Forelimb muscle (tissue), 1 donor: ENCODE data around the gene APOC4. TPM values are rescaled to one million over a fixed set of nuclear protein-coding genes. Genes with fewer than 3 reads are reported as not detected.
"Not testable (repeated sequence)": the region's sequence is repeated elsewhere in the genome, so short reads cannot be mapped to it uniquely, and the experiment has no call there.

Experiments used
- DNase-seq: peaks from one replicate; pipeline ENCODE4 v3.0.0-alpha.2; 2013; ENCODE audit warnings: low read depth
- polyA plus RNA-seq: library from polyadenylated mRNA; unstranded; fragments of 120-200 nt; gene quantifications from one replicate; pipeline ENCODE4 v1.2.1, GENCODE V29; 2013; ENCODE audit not compliant: insufficient read length

Gene APOC4
- polyA plus RNA-seq, 1 donor = not detected

- no peak for DNase-seq
These were observed 16.1 kb downstream of the APOC4 start for GRCh38 chr19:44958090-44958489.

GRCh38 chr19:44959691-44960090 is 17.7 kb downstream of the APOC4 start:
- no peak for DNase-seq

GRCh38 chr19:44960906-44961728 is 19.1 kb downstream of the APOC4 start:
- no peak for DNase-seq

DNA sequence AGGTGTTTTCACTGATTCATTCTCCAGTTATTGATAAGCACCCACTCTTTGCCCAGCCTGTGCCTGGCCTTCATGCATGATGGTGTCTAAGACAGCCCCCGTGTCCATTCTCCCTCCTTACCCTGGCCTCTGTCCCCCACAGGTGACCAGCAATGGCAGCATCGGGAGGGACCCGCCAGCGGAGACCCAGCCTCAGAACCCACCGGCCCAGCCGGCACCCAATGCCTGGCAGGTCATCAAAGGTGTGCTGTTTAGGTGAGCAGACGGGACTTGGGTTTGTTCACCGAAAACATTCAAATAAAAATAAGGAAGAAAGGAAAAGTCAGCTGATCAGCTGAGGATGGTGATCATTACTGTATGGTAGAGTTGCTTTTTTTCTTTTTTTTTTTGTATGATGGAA is 19.8 kb downstream of the APOC4 start:
- DNase-seq = no peak

GRCh38 chr19:44968118-44968517 is 26.1 kb downstream of the APOC4 start:
- no peak for DNase-seq

- no peak for DNase-seq
These were observed 26.6 kb downstream of the APOC4 start for GRCh38 chr19:44968670-44969069.

DNA sequence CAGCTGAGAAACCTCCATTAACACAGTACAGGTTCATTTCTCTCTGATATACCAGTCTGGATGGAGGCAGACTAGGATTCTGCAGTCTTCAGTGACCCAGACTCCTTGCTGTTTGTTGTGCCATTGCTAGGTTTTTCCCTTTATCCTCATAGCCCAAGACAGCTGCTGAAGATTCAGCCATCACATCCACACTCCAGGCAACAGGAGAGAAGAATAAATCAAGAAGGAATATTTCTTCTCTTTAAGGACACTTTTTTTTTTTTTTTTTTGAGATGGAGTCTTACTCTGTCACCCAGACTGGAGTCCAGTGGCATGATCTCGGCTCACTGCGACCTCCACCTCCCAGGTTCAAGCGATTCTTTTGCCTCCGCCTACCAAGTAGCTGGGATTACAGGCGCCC is 27.4 kb downstream of the APOC4 start:
- DNase-seq = no peak

- DNase-seq = not testable (repeated sequence)
These were observed 29.4 kb downstream of the APOC4 start for GRCh38 chr19:44971451-44971850.

DNA sequence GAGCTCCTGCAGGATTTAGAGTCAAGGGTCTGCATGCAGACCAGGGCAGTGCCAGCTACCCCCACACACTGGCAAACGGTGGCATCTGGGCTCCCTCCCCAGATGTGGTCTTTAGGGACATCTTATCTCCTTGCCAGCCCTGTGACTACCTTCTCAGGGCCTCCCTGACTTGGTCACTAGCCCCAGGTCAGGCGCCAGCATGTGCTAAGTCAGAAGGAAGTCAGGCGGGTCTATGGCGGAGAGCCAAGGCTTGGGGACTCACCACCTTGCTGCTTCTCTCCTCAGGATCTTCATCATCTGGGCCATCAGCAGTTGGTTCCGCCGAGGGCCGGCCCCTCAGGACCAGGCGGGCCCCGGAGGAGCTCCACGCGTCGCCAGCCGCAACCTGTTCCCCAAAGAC is 30.8 kb downstream of the APOC4 start:
- no peak for DNase-seq

DNA sequence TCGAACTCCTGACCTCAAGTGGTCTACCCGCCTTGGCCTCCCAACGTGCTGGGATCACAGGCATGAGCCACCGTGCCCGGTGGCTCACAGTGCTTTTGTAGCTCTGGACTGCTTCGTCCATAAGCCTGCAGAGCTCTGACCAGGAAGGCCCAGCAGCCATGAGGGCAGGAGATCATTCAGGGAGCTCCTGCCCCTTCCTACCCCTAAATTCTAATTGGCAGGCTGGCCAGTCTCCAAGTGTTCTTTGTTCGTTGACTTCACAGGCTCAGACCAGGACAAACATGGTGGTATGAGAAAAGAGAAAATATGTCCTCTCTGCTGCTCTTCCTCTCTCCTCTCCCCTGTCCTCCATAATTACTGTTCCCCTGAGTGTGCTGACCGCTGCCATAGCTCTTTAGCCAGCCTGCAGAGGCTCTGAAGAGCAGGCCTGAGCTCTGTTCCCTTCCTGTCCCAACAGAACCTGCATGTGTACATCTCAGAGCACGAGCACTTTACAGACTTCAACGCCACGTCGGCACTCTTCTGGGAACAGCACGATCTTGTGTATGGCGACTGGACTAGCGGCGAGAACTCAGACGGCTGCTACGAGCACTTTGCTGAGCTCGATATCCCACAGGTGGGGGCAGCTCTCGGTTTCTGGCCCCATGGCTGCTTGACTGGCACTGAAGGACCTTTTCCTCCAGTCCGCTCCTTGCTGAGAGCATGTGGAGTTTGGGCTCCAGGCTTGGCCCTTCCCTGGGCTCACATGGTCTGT is 32.1 kb downstream of the APOC4 start:
- no peak for DNase-seq

DNA sequence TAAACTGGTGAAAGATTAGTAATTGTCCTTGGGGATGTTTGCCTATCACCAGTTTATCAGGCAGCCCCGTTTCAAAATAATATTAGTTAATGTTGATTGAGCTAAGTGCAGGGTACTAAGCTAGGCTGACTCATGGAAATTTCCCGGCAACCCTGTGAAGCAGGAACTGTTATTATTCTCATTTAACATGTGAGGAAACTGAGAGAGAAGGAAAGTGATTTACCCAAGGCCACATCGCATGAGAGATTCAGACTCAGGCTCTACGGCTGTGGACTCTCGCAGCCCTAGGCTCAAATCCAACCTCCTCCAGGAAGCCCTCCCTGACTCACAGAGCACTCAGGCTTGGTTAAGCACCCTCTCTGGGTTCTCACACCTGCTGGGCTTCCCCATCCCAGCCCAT is 32.8 kb downstream of the APOC4 start:
- DNase-seq = no peak

DNA sequence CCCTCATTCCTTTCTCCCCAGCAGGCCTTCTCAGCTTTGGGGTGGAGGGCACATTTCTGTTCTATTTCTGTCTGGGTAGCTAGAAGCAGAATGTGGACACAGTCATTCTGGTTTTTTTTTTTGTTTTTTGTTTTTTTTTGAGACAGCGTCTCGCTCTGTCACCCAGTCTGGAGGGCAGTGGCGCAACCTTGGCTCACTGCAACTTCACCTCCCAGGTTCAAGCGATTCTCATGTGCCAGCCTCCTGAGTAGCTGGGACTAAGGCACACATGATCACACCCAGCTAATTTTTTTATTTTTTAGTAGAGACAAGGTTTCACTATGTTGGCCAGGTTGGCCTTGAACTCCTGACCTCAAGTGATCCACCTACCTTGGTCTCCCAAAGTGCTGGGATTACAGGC is 33.4 kb downstream of the APOC4 start:
- DNase-seq = no peak

GRCh38 chr19:44984005-44984404 is 42.0 kb downstream of the APOC4 start:
- no peak for DNase-seq

- no peak for DNase-seq
These were observed 43.4 kb downstream of the APOC4 start for GRCh38 chr19:44985445-44985844.

- DNase-seq = no peak
These were observed 44.4 kb downstream of the APOC4 start for GRCh38 chr19:44986389-44986788.

- DNase-seq = no peak
These were observed 45.2 kb downstream of the APOC4 start for GRCh38 chr19:44987148-44987675.

- DNase-seq = no peak
These were observed 46.2 kb downstream of the APOC4 start for GRCh38 chr19:44988273-44988672.

DNA sequence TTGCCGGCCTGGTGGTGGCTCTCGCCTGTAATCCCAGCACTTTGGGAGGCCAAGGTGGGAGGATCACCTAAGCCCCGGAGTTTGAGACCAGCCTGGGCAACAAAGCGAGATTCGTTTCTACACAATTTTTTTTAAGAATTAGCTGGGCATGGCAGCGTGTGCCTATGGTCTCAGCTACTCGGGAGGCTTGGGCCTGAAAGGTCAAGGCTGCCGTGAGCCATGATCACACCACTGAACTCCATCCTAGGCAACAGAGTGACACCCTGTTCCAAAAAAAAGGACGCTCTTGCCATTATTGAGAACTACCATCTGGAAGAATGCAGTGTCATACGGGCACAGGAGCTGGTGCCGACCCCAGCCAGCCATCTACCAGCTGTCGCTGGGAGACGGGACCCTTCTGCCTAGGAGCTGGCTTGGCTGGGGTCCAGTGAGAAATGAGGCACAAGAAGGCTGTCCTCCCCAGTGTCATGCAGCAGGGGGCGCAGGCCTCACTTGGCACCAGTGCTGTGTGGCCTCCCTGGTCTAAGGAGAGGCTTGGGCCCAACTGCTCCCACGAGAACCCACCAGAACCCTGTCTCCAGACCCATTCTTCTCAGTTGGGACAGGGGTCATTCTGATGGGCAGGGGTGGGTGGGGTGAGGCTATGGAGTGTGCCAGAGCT is 47.0 kb downstream of the APOC4 start:
- no peak for DNase-seq

DNA sequence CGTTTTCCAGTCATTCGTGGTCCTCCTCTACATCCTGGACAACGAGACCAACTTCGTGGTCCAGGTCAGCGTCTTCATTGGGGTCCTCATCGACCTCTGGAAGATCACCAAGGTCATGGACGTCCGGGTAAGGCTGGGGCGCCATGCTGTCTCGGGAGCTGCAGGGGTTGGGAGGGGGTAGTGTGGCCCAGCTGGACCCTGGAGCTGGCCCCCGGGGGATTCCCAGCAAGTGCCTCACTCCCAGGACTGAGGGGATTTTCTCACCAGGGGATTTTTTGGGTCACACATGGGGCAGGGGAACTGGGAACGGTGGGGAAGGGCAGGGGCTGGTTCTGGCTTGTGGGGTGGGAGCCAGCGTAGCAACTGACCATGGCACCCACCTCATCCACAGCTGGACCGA is 48.4 kb downstream of the APOC4 start:
- no peak for DNase-seq

DNA sequence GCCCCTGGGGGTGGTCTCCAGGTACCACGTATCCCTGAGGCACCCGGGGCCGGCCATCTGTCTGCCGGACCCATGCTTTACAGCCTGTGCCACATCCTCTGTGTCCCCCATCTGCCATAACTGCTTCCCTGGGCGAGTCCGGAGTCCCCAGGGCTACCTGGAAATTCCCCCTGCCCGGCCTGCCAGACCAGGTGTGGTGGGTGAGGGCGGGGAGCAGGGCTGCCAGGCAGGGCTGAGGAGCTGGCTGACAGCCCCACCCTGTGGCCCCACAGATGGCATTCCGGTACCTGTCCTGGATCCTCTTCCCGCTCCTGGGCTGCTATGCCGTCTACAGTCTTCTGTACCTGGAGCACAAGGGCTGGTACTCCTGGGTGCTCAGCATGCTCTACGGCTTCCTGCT is 48.9 kb downstream of the APOC4 start:
- no peak for DNase-seq

GRCh38 chr19:44992336-44993163 is 50.5 kb downstream of the APOC4 start:
- DNase-seq = no peak
